OCI-LY7 (cell line): ENCODE results near the gene MLN.

Source experiments
- EZH2phosphoT487 ChIP-seq: fragments of 200-600 bp; sonication (generic); IDR thresholded peaks from 2 replicates; pipeline ENCODE4 v1.6.1; 2018; ENCODE audit warnings: low read depth, borderline replicate concordance, mild to moderate bottlenecking, mixed run types, antibody characterized with exemption, low read length, moderate library complexity, mixed read lengths
- TF ChIP-seq, protein P1 (sequence below): fragments of 200-600 bp; sonication (generic); conservative IDR thresholded peaks from 2 replicates; pipeline ENCODE4 v1.5.1; 2014; ENCODE audit warnings: mild to moderate bottlenecking, antibody characterized with exemption, low read length, moderate library complexity, mixed read lengths

DNA sequence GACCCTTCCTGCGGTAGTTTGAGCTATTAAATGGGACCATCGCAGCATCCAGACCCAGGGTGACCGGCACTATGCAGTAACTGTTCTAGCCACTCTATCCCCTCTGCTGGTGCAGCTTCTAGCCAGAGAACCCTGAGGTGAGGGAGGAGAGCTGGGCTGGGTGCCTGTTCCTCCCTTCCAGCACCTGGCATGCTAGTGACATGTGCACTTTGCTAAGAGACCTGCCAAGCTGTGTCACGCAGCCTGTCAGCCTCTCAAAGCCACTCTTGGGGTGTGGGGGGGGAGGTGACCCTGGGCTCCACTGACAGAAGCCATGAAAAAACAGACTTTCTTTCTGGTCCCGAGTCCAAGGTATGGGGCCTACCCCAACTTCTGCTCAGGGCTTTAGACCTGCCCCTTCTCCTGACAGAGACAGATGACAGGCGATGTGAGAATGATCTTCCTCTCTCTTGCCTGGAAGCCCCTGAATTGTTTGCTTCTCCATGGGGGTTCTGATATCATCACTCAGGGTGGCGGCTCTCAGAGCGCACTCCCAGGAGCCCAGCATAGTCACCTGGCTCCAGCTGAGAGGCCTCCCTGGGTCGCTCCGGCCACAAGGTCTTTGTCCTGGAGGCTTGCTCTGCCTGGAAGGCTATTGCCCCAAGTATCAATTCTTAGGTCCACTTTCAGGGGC lies 47.2 kb upstream of the MLN start:
- TF ChIP-seq, protein P1, sequence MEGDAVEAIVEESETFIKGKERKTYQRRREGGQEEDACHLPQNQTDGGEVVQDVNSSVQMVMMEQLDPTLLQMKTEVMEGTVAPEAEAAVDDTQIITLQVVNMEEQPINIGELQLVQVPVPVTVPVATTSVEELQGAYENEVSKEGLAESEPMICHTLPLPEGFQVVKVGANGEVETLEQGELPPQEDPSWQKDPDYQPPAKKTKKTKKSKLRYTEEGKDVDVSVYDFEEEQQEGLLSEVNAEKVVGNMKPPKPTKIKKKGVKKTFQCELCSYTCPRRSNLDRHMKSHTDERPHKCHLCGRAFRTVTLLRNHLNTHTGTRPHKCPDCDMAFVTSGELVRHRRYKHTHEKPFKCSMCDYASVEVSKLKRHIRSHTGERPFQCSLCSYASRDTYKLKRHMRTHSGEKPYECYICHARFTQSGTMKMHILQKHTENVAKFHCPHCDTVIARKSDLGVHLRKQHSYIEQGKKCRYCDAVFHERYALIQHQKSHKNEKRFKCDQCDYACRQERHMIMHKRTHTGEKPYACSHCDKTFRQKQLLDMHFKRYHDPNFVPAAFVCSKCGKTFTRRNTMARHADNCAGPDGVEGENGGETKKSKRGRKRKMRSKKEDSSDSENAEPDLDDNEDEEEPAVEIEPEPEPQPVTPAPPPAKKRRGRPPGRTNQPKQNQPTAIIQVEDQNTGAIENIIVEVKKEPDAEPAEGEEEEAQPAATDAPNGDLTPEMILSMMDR, result no peak
- TF ChIP-seq EZH2phosphoT487, result no peak
